A673 (cell line): ENCODE measurements around the gene LRRC32.

Experiments
- EZH2 ChIP-seq: fragments of 200-600 bp; sonication (generic); IDR thresholded peaks from 2 replicates; pipeline ENCODE4 v1.6.1; 2017; ENCODE audit warnings: borderline replicate concordance, low read depth, mild to moderate bottlenecking, mixed read lengths, antibody characterized with exemption, low read length; ENCODE audit not compliant: poor library complexity, severe bottlenecking
- TF ChIP-seq, protein P1 (sequence below): fragments of 300-800, 200-600 bp; sonication (generic); conservative IDR thresholded peaks from 2 replicates; pipeline ENCODE4 v1.5.1; 2017; ENCODE audit warnings: low read depth, mild to moderate bottlenecking, antibody characterized with exemption, low read length, moderate library complexity, mixed read lengths

DNA sequence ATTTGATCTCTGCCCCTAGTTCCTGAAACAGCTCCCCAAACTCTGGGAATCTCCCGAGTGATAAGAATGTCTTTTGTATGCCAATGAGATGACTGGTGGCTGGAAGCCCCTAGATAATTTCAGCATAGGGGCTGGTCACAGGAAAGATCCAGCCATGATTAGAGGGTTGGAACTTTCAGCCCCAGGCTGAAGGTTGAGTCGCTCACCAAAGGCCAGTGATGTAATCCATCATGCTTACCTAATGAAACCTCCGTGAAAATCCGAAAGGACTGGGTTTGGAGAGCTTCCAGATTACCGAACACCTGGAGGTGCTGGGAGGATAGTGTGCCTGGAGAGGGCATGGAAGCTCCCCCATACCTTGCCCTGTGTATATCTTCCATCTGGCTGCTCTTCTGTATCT, 26.0 kb downstream of the LRRC32 start:
- TF ChIP-seq, protein P1, sequence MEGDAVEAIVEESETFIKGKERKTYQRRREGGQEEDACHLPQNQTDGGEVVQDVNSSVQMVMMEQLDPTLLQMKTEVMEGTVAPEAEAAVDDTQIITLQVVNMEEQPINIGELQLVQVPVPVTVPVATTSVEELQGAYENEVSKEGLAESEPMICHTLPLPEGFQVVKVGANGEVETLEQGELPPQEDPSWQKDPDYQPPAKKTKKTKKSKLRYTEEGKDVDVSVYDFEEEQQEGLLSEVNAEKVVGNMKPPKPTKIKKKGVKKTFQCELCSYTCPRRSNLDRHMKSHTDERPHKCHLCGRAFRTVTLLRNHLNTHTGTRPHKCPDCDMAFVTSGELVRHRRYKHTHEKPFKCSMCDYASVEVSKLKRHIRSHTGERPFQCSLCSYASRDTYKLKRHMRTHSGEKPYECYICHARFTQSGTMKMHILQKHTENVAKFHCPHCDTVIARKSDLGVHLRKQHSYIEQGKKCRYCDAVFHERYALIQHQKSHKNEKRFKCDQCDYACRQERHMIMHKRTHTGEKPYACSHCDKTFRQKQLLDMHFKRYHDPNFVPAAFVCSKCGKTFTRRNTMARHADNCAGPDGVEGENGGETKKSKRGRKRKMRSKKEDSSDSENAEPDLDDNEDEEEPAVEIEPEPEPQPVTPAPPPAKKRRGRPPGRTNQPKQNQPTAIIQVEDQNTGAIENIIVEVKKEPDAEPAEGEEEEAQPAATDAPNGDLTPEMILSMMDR: no peak
- no peak for TF ChIP-seq EZH2
